D341Med (cell line): ENCODE results near the gene GALNT2.

Source experiments
- DNase-seq: peaks from one replicate; pipeline ENCODE4 v3.0.0; 2012; ENCODE audit warnings: low spot score

GALNT2 gene

DNA sequence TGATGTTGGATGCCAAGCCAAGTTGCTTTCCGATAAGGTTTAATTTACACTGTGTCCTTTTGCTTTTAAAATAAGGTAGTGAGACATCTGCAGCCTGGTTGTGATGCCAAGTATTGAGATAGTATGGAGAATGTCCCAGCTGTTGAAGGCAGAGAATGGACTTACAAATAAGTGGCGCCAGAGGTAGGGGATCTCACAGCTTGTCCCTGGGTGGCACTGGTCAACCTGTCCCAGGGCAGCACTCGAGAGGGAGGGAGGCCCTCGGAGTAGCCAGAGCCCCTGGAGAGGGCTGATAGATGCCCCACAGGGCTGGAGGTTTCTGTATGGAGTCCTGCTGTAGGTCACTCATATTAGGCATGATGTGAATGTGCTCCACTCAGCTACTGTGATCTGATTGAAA lies 98.5 kb downstream of the GALNT2 start:
- DNase-seq, result no peak

DNA sequence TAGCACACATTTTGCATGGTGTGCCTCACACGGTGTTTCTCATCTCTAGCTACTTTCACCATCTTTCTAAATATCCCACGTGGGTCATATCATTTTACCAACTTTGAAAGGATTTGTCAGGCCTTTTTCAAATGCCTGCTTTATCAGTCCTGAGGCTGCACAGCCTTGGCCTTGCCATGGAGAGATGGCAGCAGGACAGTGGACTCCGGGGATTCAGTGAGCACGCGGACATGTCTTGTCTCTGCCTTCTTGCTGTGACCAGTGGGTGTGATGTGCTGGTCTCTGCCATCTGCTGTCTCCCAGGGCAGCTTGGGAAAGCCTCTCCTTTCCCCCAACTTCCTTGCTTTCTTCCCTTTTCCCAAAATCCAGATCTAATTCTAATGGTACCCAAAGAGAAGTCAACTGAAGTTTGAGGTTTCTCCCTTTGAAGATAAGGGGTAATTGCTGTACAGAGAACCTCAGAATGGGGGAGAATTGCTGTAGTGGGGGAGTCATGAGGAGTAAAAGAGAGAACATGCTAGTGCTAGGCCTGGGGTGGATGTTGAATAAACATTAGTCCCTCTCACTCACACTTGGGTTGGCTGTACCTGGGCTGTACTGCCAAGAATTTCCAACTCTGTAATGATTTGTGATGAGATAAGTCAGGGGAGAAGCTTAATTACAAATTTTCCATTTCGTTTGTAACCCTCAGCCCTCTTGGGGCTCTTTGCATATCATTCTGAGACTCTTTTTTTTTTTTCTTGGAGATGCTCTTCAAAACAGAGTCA lies 99.5 kb downstream of the GALNT2 start:
- DNase-seq, result no peak

DNA sequence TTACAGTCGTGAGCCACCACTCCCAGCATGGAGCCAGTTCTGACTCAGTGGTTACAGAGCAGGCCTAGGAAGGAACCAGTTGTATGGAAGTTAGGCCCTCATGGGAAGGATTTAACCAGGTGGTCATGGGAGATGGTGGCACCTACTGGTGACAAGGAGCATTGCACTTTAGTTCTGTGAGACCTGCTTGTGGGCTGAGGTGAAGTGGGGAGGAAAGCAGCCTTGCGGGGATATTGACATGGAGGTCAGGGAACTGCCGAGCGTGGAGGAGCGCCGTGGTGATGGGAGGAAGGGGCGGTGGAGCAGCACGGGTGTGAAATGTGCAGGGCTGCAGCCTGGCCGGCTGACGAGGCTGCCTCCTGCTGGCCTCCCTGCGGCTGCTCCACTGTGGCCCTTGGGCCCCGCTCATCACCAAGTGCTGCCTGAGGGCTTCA lies 100.4 kb downstream of the GALNT2 start:
- peak; percentile 80 for DNase-seq

DNA sequence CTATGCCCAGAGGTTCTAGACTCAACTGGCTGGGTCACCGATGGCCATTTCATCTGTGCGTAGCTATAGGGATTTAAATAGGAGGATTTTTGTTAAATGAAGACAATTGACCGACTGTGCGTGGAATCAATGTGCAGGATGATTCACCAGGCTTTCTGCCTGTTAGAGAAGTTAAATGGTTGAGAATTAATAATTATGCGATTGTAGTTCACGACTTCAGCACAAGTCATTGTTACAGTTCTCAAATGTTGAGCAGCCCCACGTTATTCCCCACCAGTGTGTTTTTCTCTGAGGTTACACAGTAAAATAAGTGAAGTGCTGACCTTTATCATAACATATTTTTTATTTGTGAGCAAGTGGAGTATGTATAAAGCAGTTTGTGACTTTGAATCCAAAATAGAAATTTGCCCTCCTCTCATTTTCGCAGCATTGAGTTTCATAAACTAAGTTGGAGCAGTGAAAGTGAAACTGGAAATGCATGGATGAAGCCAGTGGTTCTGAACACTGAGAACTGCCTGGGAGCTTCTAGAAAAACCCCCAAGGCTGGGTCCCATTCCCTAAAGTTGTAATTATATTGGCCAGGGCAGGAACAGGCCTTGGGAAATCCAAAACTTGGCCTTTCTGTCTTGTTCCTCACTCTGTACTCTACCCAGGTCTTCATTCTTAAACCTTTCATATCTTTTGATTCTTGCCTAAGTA lies 102.6 kb downstream of the GALNT2 start:
- DNase-seq, result no peak

DNA sequence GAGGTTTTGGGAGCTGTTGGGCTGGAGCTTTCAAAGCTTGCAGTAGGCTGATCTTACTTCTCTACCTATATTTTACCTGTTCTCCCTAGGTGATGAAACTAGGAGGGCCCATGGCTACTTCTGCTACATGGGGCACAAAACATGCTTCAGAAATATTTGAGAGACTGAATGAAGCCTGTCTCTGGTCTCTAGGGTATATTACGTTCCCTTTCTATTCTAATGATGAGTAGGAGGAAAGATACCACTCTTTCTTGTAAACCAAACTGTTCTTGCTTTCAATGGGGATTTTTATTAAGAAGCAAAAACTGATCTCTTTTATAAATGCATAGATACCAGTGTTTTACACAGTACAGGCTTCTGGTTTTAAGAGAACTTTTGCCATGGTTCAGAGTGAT lies 103.1 kb downstream of the GALNT2 start:
- no peak for DNase-seq

DNA sequence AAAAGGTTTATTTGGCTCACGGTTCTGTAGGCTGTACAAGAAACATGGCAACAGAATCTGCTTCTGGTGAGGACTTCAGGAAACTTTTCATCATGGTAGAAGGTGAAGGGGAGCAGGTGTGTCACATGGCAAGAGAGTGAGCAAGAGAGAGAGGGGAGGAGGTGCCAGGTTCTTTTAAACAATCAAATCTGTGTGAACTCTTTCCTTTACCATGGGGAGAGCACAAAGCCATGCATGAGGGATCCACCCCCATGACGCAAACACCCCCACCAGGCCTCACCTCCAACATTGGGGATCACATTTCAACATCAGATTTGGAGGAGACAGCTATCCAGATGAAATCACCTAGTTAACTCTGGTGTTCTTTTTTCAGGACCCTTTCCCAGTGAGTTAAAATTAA lies 103.6 kb downstream of the GALNT2 start:
- DNase-seq, result no peak

DNA sequence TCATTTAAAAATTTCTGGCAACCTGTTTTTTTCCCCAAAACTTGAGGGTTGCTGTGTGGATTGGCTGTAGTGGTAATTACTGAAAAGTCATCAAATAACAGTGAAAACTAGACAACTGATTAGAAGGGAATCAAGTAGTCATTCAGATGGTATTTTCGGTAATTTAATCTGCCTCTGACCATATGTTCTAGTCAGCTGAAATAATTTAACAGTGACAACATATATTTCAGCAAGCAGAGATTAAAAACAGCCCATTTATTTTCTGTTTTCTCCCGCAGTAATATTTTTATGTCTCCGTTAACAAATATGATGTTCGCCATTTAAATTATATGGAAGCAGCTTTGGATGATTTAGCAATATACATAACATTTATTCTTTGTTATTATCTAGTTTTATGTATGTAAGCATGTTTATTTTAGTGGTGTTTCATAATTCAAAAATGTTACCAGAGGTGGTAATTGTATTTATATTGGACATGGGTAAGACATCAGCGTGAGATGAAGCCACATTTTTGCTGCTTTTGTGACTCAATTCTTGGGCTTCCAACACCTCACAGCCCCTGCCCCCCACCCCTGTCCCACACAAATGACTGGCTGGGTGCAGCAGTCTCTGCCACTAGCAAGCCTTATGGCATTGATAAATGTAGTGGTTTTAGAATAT lies 104.4 kb downstream of the GALNT2 start:
- DNase-seq, result no peak

DNA sequence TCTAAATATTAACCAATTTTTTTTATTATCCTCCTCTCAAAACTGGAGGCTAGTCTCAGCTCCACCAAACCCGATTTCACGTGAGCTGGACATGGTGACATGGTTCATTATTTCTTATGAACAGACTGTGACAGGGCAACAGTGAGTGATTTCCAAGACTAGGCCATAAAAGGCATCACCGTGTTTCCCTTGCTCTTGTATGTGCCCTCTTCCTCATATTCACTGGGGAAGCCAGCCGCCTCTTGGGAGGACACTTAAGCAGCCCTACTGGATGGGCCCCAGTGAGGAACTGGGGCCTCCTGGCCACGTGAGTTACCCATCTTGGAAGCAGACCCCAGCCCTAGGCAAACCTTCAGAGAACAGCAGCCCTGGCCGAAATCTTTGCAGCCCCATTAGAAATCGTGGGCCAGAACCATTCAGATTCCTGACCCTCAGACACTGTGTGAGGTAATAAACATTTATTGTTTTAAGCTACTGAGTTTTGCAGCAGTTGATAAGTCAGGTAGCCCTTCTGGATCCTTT lies 105.0 kb downstream of the GALNT2 start:
- DNase-seq, result no peak

DNA sequence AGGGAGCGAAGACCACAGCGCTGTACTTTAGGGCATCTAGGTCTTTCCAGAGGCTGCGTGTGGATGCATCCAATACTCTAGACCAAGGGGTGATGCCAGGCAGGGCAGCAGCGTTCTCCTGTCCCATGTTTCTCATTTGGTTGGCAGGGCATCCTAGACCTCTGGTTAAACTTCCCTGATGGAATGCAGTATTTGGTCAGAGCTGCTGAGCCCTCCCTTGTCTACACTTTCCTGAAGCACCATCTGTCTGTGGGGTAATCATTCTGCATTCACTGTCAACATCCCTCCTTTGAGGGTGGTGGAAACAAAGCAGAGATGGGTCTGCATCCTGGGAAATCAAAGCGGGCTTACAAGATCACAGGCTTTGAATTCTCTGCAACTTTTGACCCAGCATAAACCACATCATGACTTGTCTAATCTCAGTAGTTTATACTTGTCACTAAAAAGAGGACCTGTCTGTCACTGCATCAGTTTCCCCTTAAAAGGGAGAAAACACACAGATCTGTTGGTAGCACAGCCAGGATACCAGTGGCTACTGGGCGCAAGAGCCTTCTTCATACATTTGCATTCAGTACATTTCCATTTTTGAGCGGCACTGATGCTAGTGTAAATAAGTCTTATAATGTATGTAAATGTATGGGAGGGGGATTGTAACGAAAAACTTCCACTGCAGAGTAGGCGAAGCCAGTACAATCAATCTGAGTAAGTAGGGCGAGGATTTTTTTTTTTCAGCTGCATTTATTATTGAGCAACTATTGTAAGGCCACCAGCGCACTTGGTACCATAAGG lies 106.3 kb downstream of the GALNT2 start:
- no peak for DNase-seq

DNA sequence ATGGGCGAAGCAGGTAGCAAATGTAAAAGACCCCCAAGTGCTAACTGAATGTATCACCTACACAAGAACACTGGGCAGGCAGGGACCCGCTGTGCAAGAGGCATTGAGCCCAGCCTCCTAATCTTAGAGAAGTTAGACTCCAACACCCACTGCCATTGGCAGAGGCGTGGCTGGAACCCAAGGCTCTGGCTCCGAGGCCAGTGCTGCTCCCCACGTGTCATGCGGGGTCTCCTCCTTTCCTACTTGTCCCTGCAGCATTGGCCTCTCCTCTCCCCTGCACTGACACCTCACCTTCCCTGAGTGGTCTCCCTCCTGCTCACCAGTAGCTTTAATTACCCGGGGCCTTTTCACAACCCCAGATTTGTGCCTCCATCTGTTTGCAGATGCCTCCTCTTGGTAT lies 107.0 kb downstream of the GALNT2 start:
- DNase-seq, result no peak

DNA sequence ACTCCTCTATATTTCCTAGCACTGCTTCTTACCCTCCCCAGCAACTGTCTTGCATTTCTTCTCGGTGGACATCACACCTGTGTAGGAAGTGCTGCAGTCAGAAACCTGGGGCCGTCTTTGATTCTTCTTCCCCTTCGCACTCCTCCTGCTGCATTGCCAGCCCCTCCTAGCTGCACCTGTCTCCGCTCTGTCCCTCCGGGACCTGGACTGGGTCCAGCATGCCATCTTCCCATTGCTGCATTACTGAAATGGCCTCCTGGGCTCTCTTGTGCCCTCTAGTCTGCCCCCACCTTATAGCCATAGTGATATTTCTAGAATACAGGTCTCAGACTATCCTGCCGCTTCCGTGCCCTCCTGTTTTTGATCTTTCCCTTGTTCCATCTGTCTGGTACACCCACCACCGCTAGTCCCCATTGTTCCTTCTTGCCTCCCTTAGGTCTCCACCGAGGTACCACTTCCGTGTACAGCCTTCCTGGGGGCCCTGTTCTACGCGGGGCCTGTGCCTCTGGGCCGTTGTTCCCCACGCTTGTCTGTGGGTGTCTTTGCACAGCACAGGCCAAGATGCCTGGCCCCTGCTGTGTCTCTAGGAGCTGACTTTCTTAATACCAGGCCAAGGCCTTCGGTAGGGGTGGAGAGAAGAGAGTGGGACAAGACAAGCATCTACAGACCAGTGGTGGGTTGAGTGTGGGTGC lies 107.6 kb downstream of the GALNT2 start:
- DNase-seq, result no peak

DNA sequence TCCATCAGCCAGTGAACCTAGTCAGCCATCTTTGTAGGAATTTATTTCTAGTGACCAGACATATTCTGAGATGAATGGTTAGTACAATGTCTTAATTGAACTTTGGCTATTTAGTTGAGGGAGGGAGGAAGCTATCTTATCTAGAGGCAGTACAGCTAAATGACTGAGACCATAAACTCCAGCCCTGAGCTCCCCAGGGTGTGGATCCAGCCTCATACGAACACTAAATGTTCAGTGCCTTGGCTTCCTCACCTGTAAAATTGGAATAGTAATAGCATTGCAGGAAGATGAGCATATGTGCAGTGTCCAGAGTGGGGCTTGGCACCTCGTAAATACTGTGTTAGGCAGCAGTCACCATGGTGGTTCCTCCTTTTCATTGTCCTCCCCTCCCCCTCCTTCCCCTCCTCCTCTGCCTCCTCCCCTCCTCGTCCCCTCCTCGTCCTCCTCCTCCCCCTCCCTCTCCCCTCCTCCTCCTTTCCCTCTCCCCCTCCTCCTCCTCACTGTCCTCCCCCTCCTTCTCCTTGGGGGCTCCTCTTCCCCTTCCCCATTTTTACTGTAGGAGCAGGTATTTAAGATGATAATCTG lies 108.2 kb downstream of the GALNT2 start:
- no peak for DNase-seq

DNA sequence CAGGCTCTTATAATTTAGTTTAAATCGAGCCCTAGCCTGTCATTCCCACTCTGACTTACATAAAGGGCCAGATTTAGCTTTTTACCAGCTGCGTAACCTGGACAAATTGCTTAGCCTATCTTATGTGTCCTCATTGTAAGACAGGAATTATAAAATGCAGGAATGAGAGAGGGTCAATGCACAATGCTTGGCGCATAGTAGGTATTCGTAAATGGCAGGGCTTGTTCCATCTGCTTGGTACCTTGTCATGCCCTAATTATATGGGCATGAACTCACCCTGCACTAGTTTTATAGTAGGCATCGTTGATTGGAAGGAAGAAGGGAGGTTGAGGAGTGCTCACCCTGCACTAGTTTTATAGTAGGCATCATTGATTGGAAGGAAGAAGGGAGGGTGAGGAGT lies 108.8 kb downstream of the GALNT2 start:
- DNase-seq, result no peak

DNA sequence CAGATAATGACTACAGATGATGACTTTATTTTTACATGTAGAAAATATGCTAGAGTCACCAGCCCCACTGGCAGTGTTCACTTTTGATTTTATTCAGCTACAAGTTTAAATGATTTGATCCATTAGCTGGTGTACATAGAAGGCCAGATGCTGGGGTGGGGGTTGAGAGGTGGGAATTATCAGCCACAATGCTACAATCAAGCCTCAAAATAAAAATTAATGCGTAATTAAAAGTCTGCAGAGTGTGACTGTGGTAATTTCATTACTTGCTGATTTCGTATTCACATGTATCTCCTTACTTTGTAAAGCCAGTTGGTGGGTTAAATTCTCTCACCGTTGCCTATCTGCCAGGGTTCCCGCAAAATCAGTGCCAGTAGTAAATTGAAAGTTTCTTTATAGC lies 109.3 kb downstream of the GALNT2 start:
- no peak for DNase-seq

DNA sequence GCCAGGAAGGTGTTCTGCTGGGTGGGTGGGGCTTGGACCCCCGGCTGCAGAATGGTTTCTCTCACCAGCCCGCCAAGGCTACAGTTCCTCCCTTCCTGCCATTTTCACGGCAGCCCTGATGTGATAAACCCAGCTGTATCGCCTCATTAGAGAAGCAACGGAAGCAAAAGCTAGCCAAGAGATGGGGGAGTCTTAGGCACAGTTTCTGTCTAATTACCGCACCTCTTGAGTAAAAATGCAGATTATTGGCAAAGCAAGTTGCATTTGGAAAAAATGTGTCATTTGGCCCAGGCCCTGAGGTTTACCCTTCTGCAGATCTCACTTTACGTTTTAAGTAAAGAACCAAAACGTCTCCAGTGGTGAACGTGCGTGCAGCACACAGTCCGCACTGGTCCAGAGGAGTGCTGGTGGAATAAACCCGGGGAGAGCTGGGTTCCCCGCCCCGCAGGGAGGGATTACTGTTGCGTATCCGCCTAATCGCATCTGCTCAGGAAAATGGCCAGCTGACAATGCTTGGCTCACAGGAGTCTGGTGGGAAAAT lies 109.9 kb downstream of the GALNT2 start:
- peak; percentile 93 for DNase-seq

DNA sequence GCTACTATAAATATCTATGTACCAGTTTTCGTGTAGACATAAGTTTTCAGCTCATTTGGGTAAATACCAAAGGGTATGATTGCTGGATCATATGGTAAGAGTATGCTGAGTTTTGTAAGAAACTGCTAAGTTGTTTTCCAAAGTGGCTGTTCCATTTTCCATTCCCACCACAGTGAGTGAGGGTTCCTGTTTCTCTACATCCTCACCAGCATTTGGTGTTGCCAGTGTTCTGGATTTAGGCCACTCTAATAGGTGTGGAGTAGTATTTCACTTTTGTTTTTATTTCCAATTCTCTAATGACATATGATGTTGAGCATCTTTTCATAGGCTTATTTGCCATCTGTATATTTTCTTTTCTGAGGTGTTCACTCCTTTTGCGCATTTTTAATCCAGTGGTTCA lies 112.2 kb downstream of the GALNT2 start:
- no peak for DNase-seq

DNA sequence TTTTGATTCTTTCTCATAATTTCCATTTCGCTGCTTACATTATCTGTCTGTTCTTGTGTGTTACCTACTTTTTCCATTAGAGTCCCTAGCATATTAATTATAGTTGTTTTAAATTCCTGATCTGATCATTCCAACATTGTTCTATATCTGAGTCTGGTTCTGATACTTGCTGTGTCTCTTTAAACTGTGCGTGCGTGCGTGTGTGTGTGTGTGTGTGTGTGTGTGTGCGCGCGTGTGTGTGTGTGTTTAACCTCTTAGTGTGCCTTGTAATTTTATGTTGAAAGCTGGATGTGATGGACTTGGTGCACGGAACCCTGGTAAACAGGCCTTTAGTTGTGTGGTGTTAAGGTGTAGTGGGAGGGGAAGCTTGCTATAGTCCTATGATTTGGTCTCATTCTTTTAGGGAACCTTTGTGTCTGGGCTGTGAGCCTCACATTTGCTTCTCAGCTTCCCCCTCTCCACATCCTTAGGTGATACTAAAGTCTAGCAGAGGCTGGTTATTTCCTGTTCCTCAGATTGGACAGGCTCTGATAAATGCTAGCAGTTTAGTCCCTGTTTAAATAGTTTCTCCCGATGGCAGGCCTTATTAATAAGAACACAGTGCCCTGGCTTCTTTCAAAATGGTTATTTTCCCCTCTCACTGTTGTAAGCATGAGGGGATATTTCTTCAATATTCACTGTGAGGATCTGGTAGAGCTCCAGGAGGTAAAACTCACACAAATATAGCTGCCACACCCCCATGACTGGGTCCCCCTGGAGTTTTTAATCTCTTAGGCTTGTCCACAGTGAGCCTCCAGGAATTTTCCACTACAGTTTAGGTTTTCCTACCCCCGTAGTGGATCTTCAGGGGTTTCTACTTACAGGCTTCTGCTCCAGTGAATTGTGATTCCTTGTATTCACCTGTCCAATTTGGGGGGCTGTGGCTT lies 118.3 kb downstream of the GALNT2 start:
- DNase-seq, result no peak

DNA sequence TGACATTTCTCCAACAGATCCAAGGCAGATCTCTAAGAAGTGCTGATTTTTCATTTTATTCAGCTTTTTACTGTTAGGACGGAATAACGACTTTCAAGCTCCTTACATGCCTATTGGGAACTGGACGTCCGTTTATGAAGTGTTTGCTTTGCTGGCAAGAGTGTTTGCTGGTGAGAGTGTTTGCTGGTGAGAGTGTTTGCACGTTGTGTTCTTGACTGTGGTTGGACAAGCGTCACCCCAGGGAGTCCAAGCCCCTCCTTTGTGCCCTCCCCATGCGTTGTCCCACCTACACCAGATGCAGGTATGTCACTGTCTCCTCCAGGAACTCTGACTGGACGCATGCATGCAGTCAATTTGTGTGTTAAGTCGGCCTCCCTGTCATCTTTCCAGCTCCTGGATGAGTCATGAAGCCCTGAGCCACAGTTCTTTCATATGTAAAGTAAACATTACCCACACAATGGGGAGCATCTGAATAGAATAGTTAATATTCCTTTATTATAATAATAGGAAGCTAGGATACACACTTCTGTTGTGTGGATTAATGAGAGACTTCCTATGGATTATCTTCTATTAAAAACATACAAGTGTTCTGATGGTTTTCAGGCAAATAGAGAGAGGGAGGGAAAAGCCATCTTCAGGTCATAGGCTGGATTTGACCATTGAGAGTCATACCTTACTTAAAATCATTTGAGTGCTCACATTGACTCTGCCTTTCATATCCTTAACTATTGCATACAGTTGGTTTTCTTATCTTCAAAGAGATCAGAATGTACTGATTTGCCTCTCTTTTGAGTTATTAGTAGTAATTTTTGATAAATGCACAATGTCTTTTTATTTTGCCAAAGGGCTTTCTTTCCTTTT lies 119.2 kb downstream of the GALNT2 start:
- no peak for DNase-seq

DNA sequence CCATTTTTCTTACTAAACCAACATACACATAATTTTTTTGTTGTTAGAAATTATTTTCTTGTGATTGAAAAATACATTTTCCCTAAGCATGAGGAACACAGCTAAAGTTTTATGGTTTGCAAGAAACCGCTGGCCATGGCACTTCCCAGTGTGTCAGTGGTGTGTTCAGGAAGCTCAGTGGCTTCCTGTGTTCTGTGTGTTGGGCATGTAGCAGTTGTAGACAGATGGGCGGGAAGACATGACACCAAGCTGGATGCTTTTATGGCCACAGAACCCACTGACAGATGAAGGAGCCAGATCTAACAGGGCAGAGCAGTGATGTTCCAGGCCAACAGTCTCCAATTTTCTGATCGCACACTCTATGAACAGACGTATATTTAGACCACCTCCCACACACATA lies 119.8 kb downstream of the GALNT2 start:
- DNase-seq, result no peak
